Central memory CD8-positive, alpha-beta T cell (primary cell): ENCODE data around the gene UPP1.
A peak's percentile ranks its signal among the peaks of the same experiment; 100 is the strongest.
"Not testable (repeated sequence)": the region's sequence is repeated elsewhere in the genome, so short reads cannot be mapped to it uniquely, and the experiment has no call there.

Experiments used
- ATAC-seq: fragments of 150-1000 bp; cut with Tn5 transposase; replicated peaks from 2 replicates; pipeline ENCODE4 v1.10.0; 2022; ENCODE audit warnings: mild to moderate bottlenecking, moderate FRiP score, moderate number of reproducible peaks; ENCODE audit not compliant: poor library complexity, severe bottlenecking; ENCODE audit errors: extremely low read depth
- DNase-seq, 2 donors: peaks; one replicate each; pipeline ENCODE4 v3.0.0; 2021; ENCODE audit warnings: low spot score in 2 of 2
- H3K27ac Mint-ChIP-seq: one replicate; pipeline ENCODE4 v1.8.0; 2022; ENCODE audit warnings: low read depth, mild to moderate bottlenecking, moderate library complexity, mixed read lengths
- H3K27me3 Mint-ChIP-seq: one replicate; pipeline ENCODE4 v1.8.0; 2022; ENCODE audit warnings: mixed read lengths
- H3K36me3 Mint-ChIP-seq: one replicate; pipeline ENCODE4 v1.8.0; 2022; ENCODE audit warnings: mild to moderate bottlenecking, moderate library complexity, mixed read lengths; ENCODE audit not compliant: insufficient read depth
- H3K4me1 Mint-ChIP-seq: one replicate; pipeline ENCODE4 v1.8.0; 2022; ENCODE audit warnings: mixed read lengths
- H3K4me3 Mint-ChIP-seq: one replicate; pipeline ENCODE4 v1.8.0; 2022; ENCODE audit warnings: mild to moderate bottlenecking, moderate library complexity, mixed read lengths
- H3K9me3 Mint-ChIP-seq: one replicate; pipeline ENCODE4 v1.8.0; 2022; ENCODE audit warnings: mixed read lengths

Gene UPP1

GRCh38 chr7:48107926-48108472 is 18.9 kb downstream of the UPP1 start:
- Mint-ChIP-seq H3K9me3 (no peaks in the 10 kb centered on the region), H3K27me3 (no peaks in the 10 kb centered on the region), H3K36me3 (peaks cover 54% of the 10 kb centered on the region), H3K4me1 (peaks cover 21% of the 10 kb centered on the region), H3K4me3 (no peak overlapping the region), H3K27ac (no peak overlapping the region)
- ATAC-seq (no peak), DNase-seq (no peak)

DNA sequence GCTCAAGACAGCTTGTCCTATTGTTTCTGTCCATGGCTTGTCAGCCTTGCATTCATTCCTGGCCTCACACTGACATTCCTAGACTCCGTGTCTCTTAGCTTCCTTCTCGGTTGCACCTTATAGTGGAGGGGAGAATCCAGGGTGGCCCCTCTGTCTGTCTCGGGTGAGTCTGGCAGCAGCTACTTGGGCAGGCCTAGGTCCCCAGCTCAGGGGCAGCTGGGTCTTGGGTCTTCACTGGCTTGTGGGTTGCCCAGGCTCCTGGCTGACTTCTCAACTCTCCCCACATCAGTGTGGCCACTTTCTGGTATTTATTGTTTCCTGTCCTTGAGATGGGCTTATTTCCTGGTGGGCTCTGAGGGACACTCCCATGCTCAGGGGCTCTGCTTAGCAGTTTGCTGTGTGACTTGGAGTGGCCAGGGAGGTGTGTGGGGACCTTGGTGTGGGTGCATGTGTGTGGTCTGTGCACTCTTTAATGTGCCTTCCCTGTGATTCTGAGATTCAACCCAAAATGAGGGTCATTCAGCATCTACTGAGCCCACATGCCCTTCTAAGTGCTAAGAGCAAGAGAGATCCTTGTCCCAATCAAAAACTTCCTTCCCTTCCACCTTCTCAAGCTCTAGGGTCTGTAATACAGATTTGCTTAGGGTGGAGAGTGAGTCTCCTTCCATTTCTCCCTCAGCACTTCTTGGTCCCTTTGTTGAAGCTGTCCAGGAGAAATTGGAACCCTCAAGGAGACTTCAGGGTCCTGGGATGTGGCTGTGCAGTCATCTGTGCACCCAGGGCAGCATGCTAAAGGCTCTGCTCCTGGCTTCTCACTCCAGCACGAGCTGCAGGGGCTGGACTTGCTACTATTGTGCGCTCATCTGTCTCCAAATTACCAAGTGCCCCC is 20.1 kb downstream of the UPP1 start:
- Mint-ChIP-seq H3K9me3 (no peaks in the 10 kb centered on the region), H3K27ac (peak overlapping the region; percentile 49), H3K36me3 (peaks cover 47% of the 10 kb centered on the region), H3K27me3 (no peaks in the 10 kb centered on the region), H3K4me1 (peaks cover 21% of the 10 kb centered on the region), H3K4me3 (no peak overlapping the region)
- no peak for ATAC-seq
- DNase-seq, result no peak

DNA sequence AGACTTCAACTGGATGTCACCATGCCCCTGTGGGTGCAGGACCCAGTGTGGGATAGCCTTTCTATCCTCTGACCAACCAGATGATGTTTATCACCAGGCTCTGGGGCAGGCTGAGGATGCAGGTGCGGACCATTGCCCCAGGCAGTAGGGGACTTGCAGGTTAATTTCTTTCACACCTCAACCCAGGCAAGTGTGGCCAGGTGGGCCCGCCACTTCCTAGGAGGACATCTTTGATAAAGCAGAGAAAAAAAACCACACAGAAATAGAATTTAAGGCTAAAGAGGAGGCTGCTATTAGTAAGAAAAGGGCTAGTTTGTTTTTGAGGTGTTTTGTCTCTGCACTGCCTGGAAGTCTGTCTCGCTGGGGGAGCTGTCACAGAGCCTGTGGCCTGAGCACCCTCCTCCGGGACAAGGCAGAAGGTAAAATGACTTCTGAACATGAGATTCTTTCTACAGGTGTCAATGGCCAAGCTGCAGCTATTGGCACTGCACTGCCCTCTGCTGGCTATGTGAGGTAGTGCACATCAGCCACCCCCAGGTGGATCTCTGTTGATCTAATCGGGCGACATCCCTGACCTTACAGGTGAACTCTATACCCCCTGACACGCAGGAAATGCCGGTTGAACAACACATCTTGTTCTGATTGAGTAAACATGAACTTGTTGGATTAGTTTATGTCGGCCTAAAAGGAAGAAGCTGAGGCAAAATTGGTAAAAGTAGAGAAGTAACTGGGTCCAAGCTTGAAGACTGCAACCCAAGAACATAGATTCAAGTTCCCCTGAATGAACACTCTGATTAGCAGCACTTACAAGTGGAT is 21.0 kb downstream of the UPP1 start:
- Mint-ChIP-seq H3K36me3 (peaks cover 42% of the 10 kb centered on the region), H3K4me1 (peaks cover 15% of the 10 kb centered on the region), H3K27me3 (no peaks in the 10 kb centered on the region), H3K9me3 (no peaks in the 10 kb centered on the region), H3K27ac (peak overlapping the region; percentile 49), H3K4me3 (peak overlapping the region; percentile 27)
- ATAC-seq, result peak; percentile 87
- DNase-seq, result peak; percentile 84 to 93

GRCh38 chr7:48110868-48111267 is 21.8 kb downstream of the UPP1 start:
- H3K27ac Mint-ChIP-seq, result no peak overlapping the region
- ATAC-seq (no peak), DNase-seq (no peak)
- peaks cover 34% of the 10 kb centered on the region for H3K36me3 Mint-ChIP-seq
- no peak overlapping the region for H3K4me3 Mint-ChIP-seq
- peaks cover 14% of the 10 kb centered on the region for H3K4me1 Mint-ChIP-seq
- H3K27me3 Mint-ChIP-seq, result no peaks in the 10 kb centered on the region
- no peaks in the 10 kb centered on the region for H3K9me3 Mint-ChIP-seq

DNA sequence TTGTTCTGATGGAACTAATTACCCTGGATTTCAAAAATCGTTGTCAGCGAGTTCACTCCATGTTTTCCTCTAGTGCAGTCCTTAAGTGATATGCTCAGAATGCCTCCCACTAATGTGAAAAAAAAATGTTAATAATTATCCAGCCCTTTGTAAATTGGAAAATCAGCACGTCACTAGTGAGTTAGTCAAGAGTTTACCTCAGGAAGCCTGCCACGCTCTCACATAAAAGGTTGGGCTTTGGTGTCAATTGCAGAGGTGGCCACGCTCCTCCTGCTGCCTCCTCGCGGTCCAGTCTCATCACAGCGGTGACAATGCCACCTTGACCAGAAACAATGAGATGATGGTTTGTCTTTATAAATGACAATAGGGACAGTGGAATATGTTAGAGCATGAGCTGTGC is 22.5 kb downstream of the UPP1 start:
- DNase-seq (no peak), ATAC-seq (no peak)
- Mint-ChIP-seq H3K27ac (no peak overlapping the region), H3K4me3 (no peak overlapping the region), H3K27me3 (no peaks in the 10 kb centered on the region), H3K36me3 (peaks cover 27% of the 10 kb centered on the region), H3K9me3 (no peaks in the 10 kb centered on the region), H3K4me1 (peaks cover 14% of the 10 kb centered on the region)

GRCh38 chr7:48112401-48113165 is 23.5 kb downstream of the UPP1 start:
- H3K9me3 Mint-ChIP-seq, result no peaks in the 10 kb centered on the region
- H3K27me3 Mint-ChIP-seq, result no peaks in the 10 kb centered on the region
- H3K4me1 Mint-ChIP-seq, result peaks cover 14% of the 10 kb centered on the region
- H3K4me3 Mint-ChIP-seq, result no peak overlapping the region
- no peak for DNase-seq
- no peak overlapping the region for H3K27ac Mint-ChIP-seq
- no peak for ATAC-seq
- peaks cover 21% of the 10 kb centered on the region for H3K36me3 Mint-ChIP-seq

- peaks cover 14% of the 10 kb centered on the region for H3K4me1 Mint-ChIP-seq
- no peak for ATAC-seq
- H3K4me3 Mint-ChIP-seq, result no peak overlapping the region
- no peaks in the 10 kb centered on the region for H3K27me3 Mint-ChIP-seq
- no peak for DNase-seq
- no peaks in the 10 kb centered on the region for H3K9me3 Mint-ChIP-seq
- peaks cover 16% of the 10 kb centered on the region for H3K36me3 Mint-ChIP-seq
- no peak overlapping the region for H3K27ac Mint-ChIP-seq
Observed at GRCh38 chr7:48113275-48113674, 24.2 kb downstream of the UPP1 start.

DNA sequence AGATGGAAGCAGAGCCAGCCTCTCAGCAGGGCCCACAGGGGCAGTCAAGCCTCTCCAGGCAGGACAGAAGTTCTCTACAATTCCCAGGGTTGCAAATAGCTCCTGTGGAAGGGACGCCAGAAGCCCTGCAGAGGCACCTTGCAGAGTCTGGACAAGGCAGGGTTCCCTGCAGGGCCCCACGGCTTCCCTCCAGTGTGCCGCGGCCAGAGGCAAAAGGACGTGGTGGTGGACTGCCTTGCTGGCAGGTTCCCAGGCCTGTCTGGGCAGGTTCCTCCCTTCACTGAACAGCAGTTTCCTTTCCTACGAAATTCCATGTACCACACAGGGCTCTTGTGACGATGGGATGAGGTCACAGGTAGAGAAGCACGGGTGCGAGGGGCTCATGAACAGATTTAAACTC is 25.1 kb downstream of the UPP1 start:
- Mint-ChIP-seq H3K4me1 (peaks cover 14% of the 10 kb centered on the region), H3K9me3 (no peaks in the 10 kb centered on the region), H3K36me3 (peaks cover 11% of the 10 kb centered on the region), H3K27me3 (no peaks in the 10 kb centered on the region), H3K27ac (no peak overlapping the region), H3K4me3 (no peak overlapping the region)
- ATAC-seq (no peak), DNase-seq (no peak)

GRCh38 chr7:48114589-48114988 is 25.5 kb downstream of the UPP1 start:
- no peaks in the 10 kb centered on the region for H3K9me3 Mint-ChIP-seq
- DNase-seq (no peak), ATAC-seq (no peak)
- no peak overlapping the region for H3K27ac Mint-ChIP-seq
- H3K4me3 Mint-ChIP-seq, result no peak overlapping the region
- no peaks in the 10 kb centered on the region for H3K27me3 Mint-ChIP-seq
- H3K4me1 Mint-ChIP-seq, result peaks cover 10% of the 10 kb centered on the region
- peaks cover 8% of the 10 kb centered on the region for H3K36me3 Mint-ChIP-seq

DNA sequence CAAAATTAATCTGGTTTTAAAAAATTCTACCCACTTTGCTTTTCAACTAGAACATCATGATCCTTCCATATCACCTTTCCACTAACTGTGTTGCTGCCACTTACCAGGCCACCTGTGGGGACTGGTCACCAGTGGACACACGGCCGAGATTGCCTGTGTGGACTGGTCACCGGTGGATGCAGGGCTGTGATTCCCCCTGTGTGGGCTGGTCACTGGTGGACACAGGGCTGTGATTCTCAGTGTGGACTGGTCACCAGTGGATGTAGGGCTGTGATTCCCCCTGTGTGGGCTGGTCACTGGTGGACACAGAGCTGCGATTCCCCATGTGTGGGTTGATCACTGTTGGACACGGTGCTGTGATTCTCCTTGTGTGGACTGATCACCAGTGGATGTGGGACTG is 27.0 kb downstream of the UPP1 start:
- Mint-ChIP-seq H3K4me1 (no peaks in the 10 kb centered on the region), H3K36me3 (peaks cover 3% of the 10 kb centered on the region), H3K27ac (no peak overlapping the region), H3K4me3 (no peak overlapping the region), H3K27me3 (no peaks in the 10 kb centered on the region), H3K9me3 (no peaks in the 10 kb centered on the region)
- DNase-seq (no peak), ATAC-seq (no peak)

DNA sequence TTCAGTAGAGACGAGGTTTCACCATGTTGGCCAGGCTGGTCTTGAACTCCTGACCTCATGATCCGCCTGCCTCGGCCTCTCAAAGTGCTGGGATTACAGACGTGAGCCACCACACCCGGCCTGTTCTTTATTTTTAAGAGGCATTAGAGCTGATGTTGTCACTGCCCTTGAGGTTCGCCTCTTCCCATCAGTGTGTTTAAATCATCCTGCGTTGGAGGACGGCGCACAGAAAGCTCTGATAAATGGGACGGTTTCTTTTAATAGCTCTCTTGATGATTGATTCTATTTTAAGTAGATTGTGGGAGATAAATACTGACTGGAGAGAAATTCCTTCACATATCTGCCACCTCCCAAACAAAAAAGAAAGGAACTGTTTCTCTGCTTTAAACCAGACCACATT is 29.0 kb downstream of the UPP1 start:
- ATAC-seq, result no peak
- no peak for DNase-seq
- H3K4me1 Mint-ChIP-seq, result no peaks in the 10 kb centered on the region
- no peak overlapping the region for H3K27ac Mint-ChIP-seq
- H3K27me3 Mint-ChIP-seq, result no peaks in the 10 kb centered on the region
- no peak overlapping the region for H3K4me3 Mint-ChIP-seq
- no peaks in the 10 kb centered on the region for H3K9me3 Mint-ChIP-seq
- peaks cover 3% of the 10 kb centered on the region for H3K36me3 Mint-ChIP-seq

GRCh38 chr7:48120536-48120935 is 31.5 kb downstream of the UPP1 start:
- not testable (repeated sequence) for H3K4me1 Mint-ChIP-seq, H3K9me3 Mint-ChIP-seq, H3K36me3 Mint-ChIP-seq, H3K27ac Mint-ChIP-seq, ATAC-seq, H3K4me3 Mint-ChIP-seq, DNase-seq
- H3K27me3 Mint-ChIP-seq, result peaks cover 18% of the 10 kb centered on the region
